Measurements from ENCODE around the gene ASAP2.

Gene ASAP2

DNA sequence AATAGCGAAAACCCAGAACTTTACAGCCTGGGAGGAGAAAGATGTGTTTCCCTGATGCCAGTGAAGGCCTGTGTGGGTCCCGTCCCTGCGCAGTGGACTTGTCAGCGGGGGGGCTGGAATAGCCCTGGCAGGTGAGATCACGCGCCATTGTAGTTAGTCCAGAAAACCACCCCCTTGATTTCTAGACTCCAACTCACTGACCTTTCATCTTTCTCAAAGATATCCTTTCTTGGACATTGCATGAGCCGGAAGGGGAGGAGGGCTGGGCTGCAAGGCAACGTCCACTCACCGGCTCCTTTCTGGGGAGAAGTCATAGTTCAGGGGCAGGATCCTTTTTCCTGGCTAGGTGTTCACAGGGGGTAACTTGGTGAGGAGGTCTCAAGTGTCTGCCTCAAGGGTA is 22.3 kb upstream of the ASAP2 start:
- no peak for DNase-seq

DNA sequence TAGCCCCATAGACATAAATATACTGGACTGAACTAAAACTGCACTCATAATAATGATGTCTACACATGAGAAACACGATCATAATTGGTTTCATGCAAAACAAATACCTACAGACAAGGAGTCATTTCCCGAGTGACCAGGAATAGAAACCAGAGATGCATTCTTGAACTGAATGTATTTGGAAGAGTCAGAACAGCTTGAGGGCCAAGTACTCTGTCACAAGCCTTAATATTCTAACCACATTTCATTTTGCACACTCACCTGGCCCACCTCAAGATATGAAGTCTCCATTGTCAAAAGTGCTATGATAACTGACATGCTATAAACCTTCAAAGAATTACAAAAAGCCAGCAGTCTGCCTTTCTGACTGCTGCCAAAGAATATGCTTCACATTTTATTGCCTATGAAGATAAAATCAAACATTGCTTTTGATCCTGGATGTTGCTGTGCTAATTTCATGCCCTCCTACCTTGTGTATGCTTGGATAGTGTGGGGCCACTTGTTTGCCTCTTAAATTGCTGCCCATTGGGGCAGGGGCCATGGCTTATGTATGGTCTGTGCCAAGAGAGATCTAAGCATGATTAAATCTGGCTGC is 18.9 kb upstream of the ASAP2 start:
- no peak for DNase-seq

DNA sequence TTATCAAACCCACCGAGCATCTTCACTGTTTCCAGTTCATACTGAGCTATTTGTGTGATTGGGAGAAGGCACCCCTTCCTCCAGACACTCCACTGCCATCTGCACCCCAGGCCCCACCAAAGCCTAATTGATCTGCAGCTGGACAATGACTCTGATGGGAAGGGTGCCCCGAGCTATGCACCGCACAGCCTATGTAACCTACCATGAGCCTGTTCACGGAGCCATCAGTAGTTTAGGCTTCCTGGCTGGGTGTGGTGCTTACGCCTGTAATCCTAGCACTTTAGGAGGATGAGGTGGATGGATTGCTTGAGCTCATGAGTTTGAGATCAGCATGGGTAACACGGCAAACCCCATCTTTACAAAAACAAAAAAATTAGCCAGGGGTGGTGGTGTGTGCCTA is 17.8 kb upstream of the ASAP2 start:
- DNase-seq, result no peak

DNA sequence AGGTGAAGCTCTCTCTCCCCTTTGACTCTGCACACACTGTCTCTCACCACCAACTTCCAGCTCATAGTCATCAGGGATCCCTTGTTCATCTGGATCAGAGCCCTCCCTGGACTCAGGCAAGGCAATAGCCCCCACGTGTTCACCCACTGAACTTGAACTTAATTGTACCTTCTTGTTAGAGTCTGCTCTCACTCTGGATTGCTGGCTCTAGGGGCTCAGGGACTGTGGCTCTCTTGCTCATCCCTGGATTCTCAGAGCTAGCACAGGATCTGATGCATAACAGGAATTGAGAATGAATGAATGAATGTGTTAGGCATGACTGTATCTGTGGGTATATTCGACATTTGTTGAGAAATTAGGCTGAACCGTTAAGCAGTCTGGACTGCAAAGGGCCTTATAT is 16.7 kb upstream of the ASAP2 start:
- DNase-seq, result no peak

DNA sequence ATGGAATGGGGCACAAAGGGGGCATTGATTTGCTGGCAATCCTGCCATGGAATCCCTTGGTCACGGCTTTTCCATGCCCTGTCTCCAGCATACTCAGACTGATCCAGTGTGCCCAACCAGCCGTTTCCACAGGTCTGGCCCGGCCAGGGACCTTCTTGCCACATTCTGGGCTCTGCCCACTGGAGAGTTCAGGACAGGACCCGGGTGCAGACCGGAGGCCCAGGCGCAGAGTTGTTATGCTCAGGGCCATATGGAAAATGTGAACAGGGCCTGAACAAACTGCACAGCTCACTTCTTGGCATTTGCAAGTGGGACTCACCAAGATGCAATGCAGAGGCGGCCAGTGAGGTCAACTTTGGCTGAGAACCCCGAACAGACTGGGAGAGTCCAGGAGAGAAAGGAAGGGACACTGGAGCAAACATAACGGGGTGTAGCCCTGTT is 15.6 kb upstream of the ASAP2 start:
- no peak for DNase-seq

DNA sequence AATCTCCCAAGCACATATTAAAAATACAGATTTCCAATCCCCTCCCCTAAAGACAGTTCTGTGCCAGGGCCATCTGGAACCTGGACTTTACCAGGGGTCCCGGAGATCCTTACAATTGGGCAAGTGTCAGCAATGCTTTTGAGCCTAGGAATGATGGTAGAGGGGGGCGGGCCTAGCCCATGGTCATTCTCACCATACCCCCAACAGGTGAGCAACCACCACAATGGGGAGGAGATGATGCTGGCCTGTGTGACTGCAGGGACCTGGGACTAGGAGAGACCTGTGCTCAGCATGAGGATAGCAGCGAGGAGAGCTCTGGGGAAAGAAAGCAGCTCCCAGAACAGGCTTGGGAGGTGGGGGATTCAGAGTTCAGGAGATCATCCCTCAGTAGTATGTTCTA is 13.9 kb upstream of the ASAP2 start:
- no peak for DNase-seq

DNA sequence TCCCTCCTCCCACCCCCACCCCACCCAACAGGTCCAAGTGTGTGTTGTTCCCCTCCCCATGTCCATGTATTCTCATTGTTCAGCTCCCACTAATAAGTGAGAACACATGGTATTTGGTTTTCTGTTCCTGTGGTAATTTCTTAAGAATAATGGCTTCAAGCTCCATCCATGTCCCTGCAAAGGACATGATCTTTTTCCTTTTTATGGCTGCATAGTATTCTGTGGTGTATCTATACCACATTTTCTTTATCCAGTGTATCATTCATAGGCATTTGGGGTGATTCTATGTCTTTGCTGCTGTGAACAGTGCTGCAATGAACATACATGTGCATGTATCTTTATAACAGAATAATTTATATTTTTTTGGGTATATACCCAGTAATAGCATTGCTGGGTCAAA is 12.3 kb upstream of the ASAP2 start:
- DNase-seq, result no peak

DNA sequence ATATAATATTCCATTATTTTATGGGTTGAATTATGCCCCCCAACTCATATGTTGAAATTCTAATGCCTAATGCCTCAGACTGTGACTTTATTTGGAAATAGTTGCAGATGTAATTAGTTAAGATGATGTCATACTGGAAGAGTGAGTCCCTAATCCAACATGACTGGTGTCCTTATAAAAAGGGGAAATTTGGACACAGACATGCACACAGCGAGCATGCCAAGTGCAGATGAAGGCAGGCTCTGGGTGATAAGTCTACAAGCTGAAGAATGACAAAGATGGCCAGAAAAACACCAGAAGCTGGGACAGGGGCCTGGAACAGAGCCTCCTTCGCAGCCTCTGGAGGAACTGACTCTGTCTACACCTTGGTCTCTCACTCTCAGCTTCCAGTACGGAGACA is 10.0 kb upstream of the ASAP2 start:
- DNase-seq, result no peak

DNA sequence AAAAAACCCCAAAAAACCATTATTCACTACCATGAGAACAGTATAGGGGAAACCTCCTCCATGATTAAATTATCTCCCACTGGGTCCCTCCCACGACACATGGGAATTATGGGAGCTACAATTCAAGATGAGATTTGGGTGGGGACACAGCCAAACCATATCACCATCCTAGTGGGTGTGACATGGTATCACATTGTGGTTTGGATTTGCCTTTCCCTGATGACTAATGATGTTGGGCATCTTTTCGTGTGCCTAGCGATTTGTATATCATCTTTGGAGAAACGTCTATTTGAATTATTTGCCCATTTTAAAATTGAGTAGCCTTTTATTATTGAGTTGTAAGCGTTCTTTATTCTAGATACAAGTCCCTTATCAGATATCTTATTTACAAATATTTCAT is 8.7 kb upstream of the ASAP2 start:
- no peak for DNase-seq

DNA sequence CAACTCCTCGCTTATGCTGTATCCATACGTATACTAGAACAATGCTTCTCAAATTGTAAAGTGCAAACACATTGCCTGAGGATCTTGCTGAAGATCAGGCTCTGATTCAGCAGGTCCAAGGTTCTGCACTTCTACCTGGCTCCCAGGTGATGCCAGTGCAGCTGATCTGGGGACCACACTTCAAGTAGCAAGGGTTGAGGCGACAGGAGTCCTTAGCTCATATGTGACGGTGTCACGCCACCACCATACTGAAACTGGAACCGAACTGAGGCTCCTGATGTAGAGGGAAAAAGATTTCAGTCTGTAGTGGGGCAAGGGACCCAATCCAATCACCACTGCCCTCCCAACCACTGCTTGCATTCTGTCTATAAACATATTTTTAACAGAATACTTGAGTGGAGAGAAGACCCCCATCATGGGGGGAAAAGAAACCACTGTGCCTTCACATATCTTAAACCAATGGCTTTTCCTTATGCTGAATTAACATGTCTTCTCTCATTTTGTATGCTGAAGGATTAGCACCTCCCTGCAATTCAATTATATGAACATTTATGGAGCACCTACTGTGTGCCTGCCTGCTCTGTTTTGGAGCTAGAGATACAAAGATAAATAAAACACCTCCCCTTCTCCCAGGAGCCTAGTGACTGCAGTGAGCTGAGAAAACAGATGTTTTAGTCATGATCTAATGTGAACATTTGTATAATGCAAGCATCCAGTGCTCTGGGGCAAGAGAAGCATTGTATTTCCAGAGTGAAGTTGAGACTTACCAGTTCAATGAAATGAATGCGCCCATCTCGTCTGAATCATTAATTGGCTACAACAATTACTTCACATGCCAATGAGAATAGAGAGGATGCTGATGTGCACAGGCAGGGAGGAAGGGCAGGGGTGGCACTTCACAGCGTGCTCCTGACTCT is 6.6 kb upstream of the ASAP2 start:
- no peak for DNase-seq

DNA sequence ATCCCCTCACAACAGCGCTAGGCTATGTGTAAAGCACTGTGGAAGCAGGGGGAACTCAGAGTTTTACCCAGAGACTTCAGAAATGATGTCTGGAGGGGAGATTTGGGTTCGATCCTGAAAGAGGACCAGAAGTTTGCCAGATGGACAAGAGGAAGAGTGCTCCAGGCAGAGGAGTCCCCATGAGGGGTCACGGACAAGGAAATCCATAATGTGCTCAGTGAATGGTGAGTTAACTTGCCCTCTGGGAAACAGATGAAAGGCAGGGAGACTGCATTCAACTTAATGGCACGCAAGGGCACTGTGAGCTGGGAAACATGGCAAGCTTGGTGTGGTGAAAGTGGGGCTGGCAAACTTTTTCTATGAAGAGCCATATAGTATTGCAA is 6.0 kb upstream of the ASAP2 start:
- no peak for DNase-seq

DNA sequence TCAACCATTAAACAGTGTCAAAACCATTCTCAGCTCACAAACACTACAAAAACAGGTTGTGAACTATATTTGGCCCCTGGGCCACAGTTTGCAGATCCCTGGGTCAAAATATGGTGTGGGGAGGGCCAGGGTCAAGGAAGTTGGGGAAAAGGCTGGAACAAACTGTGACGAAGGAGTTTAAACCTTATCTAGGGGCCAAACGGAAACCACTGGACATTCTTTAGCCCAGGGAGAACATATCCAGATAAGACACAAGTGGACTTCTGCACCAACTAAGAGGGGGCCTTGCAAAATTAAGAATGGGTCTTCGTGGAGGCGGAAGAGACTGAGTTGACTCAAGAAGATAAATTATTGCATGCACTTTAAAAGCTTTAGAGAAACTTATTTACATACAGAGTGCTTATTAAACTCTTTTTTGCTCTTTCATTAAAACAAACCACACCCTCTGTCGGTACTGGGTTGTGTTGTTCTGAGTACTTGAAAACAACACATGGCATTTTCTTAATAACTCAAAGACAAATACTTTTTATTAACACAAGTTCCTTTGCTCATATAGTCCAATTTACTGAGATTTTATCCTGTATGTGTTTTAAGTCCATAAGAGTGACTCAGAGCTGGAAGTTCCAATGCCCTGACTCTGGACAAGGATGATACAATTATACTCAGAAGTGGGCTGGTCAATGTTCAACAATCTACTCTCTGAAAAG is 5.3 kb upstream of the ASAP2 start:
- DNase-seq, result no peak

DNA sequence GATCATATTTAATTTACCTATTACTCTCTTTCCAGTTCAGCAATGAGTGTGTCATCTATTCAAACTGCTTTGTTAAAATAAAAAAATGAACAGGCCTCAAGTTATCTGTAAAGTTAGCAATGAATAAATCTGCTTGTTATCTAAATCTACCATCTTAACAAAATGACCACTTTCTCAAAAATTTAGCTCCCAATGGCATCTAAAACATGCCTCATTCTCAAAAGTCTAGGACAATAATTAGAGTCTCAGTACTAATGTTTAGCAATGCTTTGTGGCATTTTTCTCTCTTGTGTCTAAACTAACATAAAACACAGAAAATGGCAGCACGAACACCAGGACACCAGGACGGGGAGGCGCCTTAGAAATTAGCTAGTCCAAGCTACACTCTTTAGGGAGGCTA is 3.6 kb upstream of the ASAP2 start:
- no peak for DNase-seq

DNA sequence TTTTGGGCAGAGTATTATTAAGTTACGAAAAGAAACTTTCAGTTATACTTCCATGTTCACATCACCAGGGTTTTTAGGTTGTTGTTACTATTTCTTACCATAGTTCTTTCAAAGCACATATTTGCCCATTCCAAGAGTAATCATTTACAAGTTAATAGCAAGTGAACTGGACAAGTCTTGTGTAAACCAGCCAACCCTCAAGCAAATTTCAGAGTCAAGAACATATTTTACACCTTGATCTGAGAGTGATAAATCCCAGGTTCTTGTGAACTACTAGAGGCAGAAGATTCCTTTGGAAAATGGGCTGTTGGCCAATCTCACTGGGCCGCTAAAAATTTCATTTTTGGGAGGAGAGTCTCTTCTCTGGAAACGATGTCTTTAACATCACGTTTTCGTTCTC is 2.7 kb upstream of the ASAP2 start:
- no peak for DNase-seq

DNA sequence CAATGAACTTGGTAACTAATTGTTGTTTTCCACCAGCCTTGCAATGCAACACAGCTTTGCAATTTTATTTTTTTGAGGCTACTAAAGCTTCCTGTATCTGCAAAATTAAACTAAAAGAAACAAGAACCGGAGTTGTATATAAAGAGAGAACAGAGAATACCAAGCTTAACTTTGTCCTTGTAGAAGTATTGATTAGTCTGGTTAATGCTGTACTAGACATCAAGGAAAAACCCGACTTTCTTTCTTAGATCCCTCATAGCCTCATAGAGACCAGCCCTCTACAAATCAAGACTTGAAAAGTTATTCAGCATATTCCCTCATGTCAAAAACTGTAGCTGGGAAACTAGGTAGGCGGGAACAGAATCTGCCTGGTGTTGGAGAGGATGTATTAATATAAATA is 1.7 kb upstream of the ASAP2 start:
- no peak for DNase-seq

DNA sequence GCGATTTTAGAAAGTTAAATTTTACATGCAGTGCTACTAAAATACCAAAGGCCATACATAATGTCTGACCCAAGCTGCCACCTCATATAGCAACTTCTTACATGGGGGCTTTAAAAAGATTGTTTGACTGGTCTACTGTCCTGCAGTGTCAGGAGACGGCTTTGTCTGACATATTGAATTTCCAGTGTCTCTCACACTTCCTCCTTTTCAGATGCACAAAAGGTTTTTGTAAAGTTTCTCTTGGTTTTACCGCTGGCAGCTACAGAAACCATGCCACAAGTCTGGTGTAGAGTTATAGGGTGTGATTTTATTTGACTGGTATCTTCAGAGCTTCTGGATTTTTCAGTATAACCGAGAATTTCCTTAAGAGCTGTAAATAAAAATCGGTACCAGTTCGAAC is 1.1 kb upstream of the ASAP2 start:
- no peak for DNase-seq

DNA sequence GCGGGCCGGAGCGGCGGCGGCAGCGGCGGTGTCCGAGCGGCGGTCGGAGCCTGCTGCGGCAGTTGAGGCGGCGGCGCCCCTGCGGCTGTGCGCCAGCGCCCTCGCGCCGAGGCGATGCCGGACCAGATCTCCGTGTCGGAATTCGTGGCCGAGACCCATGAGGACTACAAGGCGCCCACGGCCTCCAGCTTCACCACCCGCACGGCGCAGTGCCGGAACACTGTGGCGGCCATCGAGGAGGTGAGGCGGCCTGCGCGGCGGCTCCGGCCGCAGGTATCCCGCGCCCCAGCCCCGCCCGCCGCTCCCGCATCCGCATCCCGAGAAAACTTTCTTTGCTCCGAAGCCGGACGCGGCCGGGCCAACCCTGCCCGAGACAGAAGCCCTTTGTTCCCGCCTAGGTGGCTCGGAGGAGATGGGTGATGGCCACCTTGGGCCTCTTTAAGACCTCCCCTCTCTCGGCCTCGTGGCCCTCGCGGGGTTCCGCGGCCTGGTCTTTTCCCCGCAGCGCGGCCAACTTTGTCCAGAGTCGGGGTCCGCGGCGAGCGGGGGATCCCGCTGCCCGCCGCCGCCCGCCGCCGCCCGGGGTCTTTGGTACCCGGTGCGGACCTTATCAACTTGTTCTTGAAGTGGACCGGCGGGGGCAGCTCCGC is 504 bp downstream of the ASAP2 start:
- peak; percentile 4 for DNase-seq

DNA sequence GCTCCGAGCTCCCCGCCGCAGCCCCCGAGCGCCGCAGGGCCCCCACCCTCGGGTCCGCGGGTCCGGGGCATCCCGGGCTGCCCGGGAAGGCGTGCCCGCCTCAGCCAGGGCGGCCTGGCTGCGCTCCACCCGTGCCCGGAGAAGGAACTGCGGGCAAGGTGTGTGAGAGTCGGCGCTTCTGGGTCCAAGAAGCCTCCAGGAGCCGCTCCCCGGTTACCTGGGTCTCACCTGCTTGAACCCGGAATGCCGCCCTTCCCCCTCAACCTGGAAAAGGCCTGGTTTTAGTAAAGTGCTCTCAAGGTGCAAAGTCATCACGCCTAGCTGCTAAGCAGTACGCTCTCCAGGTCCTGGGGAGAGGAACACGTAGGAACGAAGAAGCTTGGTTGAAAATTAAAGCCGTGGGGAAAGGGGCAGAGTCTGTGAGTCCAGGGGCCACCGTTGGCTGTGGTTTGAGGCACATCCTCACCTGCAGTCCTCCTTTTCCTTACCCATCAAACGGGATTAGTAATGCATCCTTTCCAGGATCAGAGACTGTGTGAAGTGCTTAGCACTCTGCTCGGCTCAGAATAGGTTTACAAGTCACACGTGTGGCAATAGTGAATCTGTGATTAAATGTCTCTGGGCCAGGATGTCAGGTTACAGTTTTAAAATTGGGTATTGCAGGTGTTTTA is 1.2 kb downstream of the ASAP2 start:
- peak; percentile 4 for DNase-seq

DNA sequence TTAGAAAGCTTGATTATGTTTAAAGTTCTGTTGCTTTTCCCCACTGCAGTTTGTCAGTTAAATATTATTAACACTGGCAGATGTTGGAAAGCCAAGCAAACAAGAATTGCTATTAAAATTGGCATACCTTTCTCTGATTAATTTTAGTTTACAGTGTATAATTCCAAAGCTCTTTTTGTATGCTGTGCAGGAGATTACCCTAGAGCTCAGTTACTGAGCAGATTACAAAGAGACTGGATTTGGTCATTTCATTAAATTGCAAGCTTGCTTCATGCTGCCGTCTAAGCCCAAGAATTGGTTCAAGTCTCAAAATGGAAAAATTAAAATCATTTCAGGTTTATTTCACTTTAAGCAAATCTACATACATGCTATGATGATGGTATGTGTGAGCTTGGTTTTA is 2.3 kb downstream of the ASAP2 start:
- no peak for DNase-seq

DNA sequence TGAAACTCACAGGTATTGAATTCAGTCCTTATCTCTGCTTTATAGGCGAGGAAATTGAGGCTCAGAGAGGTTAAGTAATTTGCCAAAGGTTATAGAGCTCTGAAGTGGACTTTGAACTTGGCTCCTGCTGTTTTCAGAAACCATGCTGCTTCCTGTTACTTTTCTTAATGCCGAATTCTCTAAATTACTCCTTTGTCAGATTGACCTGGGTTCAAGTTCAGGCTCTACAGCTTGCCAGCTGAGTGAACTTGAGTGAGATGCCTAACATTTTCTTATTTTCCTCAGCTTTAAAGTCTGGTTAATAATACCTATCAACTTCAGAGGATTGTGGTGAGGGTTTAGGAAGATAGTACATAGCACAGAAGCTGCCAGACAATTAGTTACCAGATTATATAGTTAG is 3.4 kb downstream of the ASAP2 start:
- DNase-seq, result no peak

DNA sequence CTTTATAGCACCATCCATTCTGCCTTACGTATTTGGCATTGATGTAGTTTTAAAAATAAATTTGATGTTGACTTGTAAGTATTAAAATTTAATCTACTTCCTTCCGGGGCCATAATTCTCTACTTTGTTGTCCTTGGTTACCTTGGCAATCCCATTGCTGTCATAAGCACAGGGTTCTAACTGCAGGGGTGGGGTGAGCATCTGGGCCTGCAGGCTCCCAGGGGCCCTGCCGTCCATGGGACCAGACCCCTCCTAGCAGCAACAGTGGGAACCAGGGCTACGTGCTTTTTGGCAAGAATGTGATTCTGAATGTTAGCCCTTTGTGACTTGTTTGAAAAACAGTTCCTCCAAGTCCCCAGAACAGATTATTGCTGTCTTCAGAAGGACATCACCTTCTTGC is 4.9 kb downstream of the ASAP2 start:
- DNase-seq, result no peak

DNA sequence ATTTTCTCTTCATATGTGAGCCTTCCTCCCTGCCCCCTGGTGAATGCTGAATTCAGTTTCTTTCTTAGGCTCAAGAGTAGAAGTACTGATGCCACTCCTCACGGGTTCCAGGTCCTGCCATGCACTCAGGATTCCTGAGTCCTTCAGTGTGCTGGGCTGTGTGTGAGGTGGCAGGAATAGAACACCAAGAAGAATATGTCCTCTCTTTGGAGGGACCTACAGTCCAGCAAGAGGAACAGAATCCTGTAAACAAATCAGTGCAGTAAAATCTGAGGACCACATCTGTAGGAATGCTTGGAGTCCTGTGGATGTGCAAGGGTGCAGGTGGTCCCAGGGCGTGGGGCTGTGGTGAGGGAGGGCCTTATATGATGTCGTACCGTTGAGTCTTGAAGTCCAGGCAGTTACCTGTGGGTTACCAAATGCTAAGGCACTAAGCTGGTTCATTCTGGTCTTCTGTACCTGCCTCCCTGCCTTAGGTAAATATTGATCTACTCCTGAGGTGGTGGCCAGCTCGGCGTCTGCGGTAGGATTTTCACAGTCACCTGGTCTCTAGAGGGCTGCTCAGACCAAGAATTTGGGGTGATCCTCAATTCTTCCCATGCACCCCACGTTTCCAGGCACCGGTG is 5.5 kb downstream of the ASAP2 start:
- DNase-seq, result no peak

Data from stimulated activated CD4-positive, alpha-beta T cell treated with anti-CD3 and anti-CD28 coated beads, Interleukin-4, amount 100 ng/mL, for 1 hour (primary cell).